Liver (tissue), 9 donors: ENCODE results near the gene PRR4. TPM values are rescaled to one million over a fixed set of nuclear protein-coding genes. Genes with fewer than 3 reads are reported as not detected.

ENCODE experiments used
- DNase-seq: peaks from one replicate; pipeline ENCODE4 v3.0.0-alpha.2; 2017; ENCODE audit warnings: low spot score
- H3K27ac ChIP-seq, 2 donors: one replicate each; pipeline ENCODE4 v1.7.0; 2013; ENCODE audit warnings: inconsistent platforms in 2 of 2, low read length in 2 of 2, control low read depth in 1 of 2, low read depth in 1 of 2, mild to moderate bottlenecking in 1 of 2
- H3K27me3 ChIP-seq, 4 donors: one replicate each; pipeline versions ENCODE4 v1.6.1 to v1.7.0; 2013; ENCODE audit warnings: low read length in 3 of 4, inconsistent platforms in 1 of 4, mild to moderate bottlenecking in 1 of 4, moderate library complexity in 1 of 4; ENCODE audit not compliant: control insufficient read depth in 4 of 4, insufficient read depth in 4 of 4
- H3K36me3 ChIP-seq, 4 donors: one replicate each; pipeline versions ENCODE4 v1.6.1 to v1.7.0; 2013; ENCODE audit warnings: low read length in 3 of 4, mild to moderate bottlenecking in 3 of 4, low read depth in 1 of 4, moderate library complexity in 1 of 4; ENCODE audit not compliant: control insufficient read depth in 4 of 4, insufficient read depth in 3 of 4
- H3K4me1 ChIP-seq, 4 donors: one replicate each; pipeline versions ENCODE4 v1.6.1 to v1.7.0; 2013; ENCODE audit warnings: low read length in 3 of 4, mild to moderate bottlenecking in 3 of 4, moderate library complexity in 1 of 4; ENCODE audit not compliant: control insufficient read depth in 4 of 4, insufficient read depth in 4 of 4
- H3K4me3 ChIP-seq, 3 donors: one replicate each; pipeline versions ENCODE4 v1.6.1 to v1.7.0; 2013; ENCODE audit warnings: low read length in 3 of 3, control low read depth in 1 of 3, low read depth in 1 of 3, mild to moderate bottlenecking in 1 of 3
- H3K9ac ChIP-seq, 2 donors: one replicate each; pipeline ENCODE4 v1.7.0; 2013; ENCODE audit warnings: low read length in 2 of 2, mild to moderate bottlenecking in 2 of 2, moderate library complexity in 2 of 2, control low read depth in 1 of 2, low read depth in 1 of 2
- H3K9me3 ChIP-seq, 4 donors: one replicate each; pipeline versions ENCODE4 v1.6.1 to v1.7.0; 2013; ENCODE audit warnings: low read length in 3 of 4; ENCODE audit not compliant: control insufficient read depth in 4 of 4
- EGR1 ChIP-seq, 2 donors: IDR thresholded peaks; 2 replicates each; pipeline ENCODE4 v1.6.1; 2016 to 2018; ENCODE audit warnings: antibody characterized with exemption in 2 of 2, low read depth in 2 of 2
- GABPA ChIP-seq, 2 donors: IDR thresholded peaks in 1 of 2; conservative IDR thresholded peaks in 1 of 2; 2 replicates each; pipeline ENCODE4 v1.6.1; 2016; ENCODE audit warnings: antibody characterized with exemption in 2 of 2, mild to moderate bottlenecking in 1 of 2, moderate library complexity in 1 of 2
- JUND ChIP-seq, 2 donors: IDR thresholded peaks; 2 replicates each; pipeline ENCODE4 v1.6.1; 2016; ENCODE audit warnings: antibody characterized with exemption in 2 of 2
- MAX ChIP-seq: IDR thresholded peaks from 2 replicates; pipeline ENCODE4 v1.6.1; 2016; ENCODE audit warnings: antibody characterized with exemption
- NR2F2 ChIP-seq: IDR thresholded peaks from 2 replicates; pipeline ENCODE4 v1.6.1; 2016; ENCODE audit warnings: antibody characterized with exemption
- RAD21 ChIP-seq, 2 donors: IDR thresholded peaks; 2 replicates each; pipeline ENCODE4 v1.6.1; 2016; ENCODE audit warnings: antibody characterized with exemption in 2 of 2, mild to moderate bottlenecking in 2 of 2
- REST ChIP-seq: IDR thresholded peaks from 2 replicates; pipeline ENCODE4 v1.6.1; 2016; ENCODE audit warnings: antibody characterized with exemption, mild to moderate bottlenecking
- SP1 ChIP-seq: IDR thresholded peaks from 2 replicates; pipeline ENCODE4 v1.6.1; 2018; ENCODE audit warnings: antibody characterized with exemption, mild to moderate bottlenecking
- TAF1 ChIP-seq: conservative IDR thresholded peaks from 2 replicates; pipeline ENCODE4 v1.6.1; 2016; ENCODE audit warnings: antibody characterized with exemption, mild to moderate bottlenecking
- YY1 ChIP-seq: IDR thresholded peaks from 2 replicates; pipeline ENCODE4 v1.6.1; 2016; ENCODE audit warnings: antibody characterized with exemption, mild to moderate bottlenecking
- polyA plus RNA-seq, 2 donors: library from polyadenylated mRNA; stranded (reverse) in 1 of 2; unstranded in 1 of 2; fragments of 200-250 nt in 1 of 2; fragments of >200 nt in 1 of 2; fragmentation: Nextera tagmentation in 1 of 2; extraction: Ambion mirVana in 1 of 2; gene quantifications; one replicate each; pipeline versions ENCODE4 v1.2.1 to v1.2.3, GENCODE V29; 2013 to 2015
- total RNA-seq, 2 donors: library from RNA; depleted of rRNA; stranded (reverse); fragments of >200 nt; gene quantifications; one replicate each; pipeline ENCODE4 v1.2.3, GENCODE V29; 2014
- TF ChIP-seq, protein P1 (sequence below): fragments of 150-350 bp; IDR thresholded peaks from 2 replicates; pipeline ENCODE4 v1.5.1; 2017; ENCODE audit warnings: improper control_type of control experiment, low read depth, low read length; ENCODE audit not compliant: missing input control
- TF ChIP-seq, protein P2 (sequence below): IDR thresholded peaks from 2 replicates; pipeline ENCODE4 v1.6.1; 2016; ENCODE audit warnings: antibody characterized with exemption
- donor health status: healthy.
- donor health status: healthy.
- donor health status: healthy.
- donor health status: healthy.
- donor health status: healthy.

Gene PRR4
- total and polyA plus RNA-seq, 4 donors: 0.56 to 3.5 (median 1.4) TPM

DNA sequence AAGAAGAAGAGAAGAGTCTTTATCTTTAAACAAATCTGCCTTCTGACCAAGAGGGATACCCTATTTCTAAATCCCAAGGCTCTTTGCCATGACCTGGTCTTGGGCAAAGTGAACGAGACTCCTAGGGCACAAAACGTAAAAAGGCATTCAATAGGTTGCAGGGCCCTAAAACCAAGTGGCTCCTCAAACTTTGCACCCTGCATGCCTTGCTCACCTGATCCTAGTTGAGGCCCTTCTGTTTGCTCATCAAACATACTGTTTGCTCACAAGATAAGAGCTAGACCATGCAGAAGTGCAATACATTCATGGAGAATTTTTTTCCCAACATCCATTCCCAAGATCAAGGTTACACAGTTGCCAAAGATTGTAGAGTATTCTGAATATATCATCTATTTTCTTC, 42.7 kb upstream of the PRR4 start (continued):
- TF ChIP-seq, protein P1, sequence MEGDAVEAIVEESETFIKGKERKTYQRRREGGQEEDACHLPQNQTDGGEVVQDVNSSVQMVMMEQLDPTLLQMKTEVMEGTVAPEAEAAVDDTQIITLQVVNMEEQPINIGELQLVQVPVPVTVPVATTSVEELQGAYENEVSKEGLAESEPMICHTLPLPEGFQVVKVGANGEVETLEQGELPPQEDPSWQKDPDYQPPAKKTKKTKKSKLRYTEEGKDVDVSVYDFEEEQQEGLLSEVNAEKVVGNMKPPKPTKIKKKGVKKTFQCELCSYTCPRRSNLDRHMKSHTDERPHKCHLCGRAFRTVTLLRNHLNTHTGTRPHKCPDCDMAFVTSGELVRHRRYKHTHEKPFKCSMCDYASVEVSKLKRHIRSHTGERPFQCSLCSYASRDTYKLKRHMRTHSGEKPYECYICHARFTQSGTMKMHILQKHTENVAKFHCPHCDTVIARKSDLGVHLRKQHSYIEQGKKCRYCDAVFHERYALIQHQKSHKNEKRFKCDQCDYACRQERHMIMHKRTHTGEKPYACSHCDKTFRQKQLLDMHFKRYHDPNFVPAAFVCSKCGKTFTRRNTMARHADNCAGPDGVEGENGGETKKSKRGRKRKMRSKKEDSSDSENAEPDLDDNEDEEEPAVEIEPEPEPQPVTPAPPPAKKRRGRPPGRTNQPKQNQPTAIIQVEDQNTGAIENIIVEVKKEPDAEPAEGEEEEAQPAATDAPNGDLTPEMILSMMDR: no peak
- TF ChIP-seq, protein P2, sequence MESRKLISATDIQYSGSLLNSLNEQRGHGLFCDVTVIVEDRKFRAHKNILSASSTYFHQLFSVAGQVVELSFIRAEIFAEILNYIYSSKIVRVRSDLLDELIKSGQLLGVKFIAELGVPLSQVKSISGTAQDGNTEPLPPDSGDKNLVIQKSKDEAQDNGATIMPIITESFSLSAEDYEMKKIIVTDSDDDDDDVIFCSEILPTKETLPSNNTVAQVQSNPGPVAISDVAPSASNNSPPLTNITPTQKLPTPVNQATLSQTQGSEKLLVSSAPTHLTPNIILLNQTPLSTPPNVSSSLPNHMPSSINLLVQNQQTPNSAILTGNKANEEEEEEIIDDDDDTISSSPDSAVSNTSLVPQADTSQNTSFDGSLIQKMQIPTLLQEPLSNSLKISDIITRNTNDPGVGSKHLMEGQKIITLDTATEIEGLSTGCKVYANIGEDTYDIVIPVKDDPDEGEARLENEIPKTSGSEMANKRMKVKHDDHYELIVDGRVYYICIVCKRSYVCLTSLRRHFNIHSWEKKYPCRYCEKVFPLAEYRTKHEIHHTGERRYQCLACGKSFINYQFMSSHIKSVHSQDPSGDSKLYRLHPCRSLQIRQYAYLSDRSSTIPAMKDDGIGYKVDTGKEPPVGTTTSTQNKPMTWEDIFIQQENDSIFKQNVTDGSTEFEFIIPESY: peak; percentile 69

GRCh38 chr12:10889226-10889625, 40.0 kb upstream of the PRR4 start:
- Histone ChIP-seq H3K27me3 (no peaks in the 10 kb centered on the region), H3K27ac (no peak overlapping the region), H3K9ac (no peak overlapping the region), H3K9me3 (no peaks in the 10 kb centered on the region), H3K4me1 (peaks cover 2 to 20% (median 12%) of the 10 kb centered on the region in 4 donors), H3K36me3 (no peaks in the 10 kb centered on the region), H3K4me3 (no peak overlapping the region)
- no peak for DNase-seq
- TF ChIP-seq TAF1 (no peak), RAD21 (IDR thresholded peaks at IDR 0.05) (no peak), GABPA (IDR thresholded peaks at IDR 0.05 in 1 of 2, conservative IDR thresholded peaks at IDR 0.05 in 1 of 2) (no peak), MAX (no peak), SP1 (no peak), EGR1 (IDR thresholded peaks at IDR 0.05; ENCODE audit: low read depth in 2 of 2) (no peak), REST (no peak), NR2F2 (no peak), JUND (IDR thresholded peaks at IDR 0.05) (no peak), YY1 (no peak)
- TF ChIP-seq, protein P1: no peak
